MM.1S (cell line): ENCODE results near the gene NSMF.

ENCODE experiments used
- DNase-seq: peaks from one replicate; pipeline ENCODE4 v3.0.0-alpha.2; 2015
- H2AFZ ChIP-seq: fragments of 300-600 bp; sonication (generic); 2 replicates; pipeline ENCODE4 v1.6.0; 2016; ENCODE audit warnings: antibody characterized with exemption, low read length
- H3F3A ChIP-seq: fragments of 300-600 bp; sonication (generic); 2 replicates; pipeline ENCODE4 v1.6.1; 2016; ENCODE audit warnings: mild to moderate bottlenecking, antibody characterized with exemption, low read length, moderate library complexity, mixed read lengths; ENCODE audit not compliant: insufficient read depth
- H3K27ac ChIP-seq: fragments of 300-600 bp; sonication (generic); 2 replicates; pipeline ENCODE4 v1.5.1; 2016; ENCODE audit warnings: mild to moderate bottlenecking, low read length
- H3K27me3 ChIP-seq: fragments of 300-600 bp; sonication (generic); replicated peaks from 2 replicates; pipeline ENCODE4 v1.6.0; 2016; ENCODE audit warnings: low read length; ENCODE audit not compliant: insufficient read depth
- H3K36me3 ChIP-seq: fragments of 300-600 bp; sonication (generic); replicated peaks from 2 replicates; pipeline ENCODE4 v1.6.1; 2016; ENCODE audit warnings: mild to moderate bottlenecking, low read length, mixed read lengths; ENCODE audit not compliant: insufficient read depth
- H3K4me1 ChIP-seq: fragments of 300-600 bp; sonication (generic); 2 replicates; pipeline ENCODE4 v1.6.1; 2016; ENCODE audit warnings: low read length, mixed read lengths
- H3K4me2 ChIP-seq: fragments of 300-600 bp; sonication (generic); 2 replicates; pipeline ENCODE4 v1.6.0; 2016; ENCODE audit warnings: low read depth, low read length
- H3K4me3 ChIP-seq: fragments of 300-600 bp; sonication (generic); 2 replicates; pipeline ENCODE4 v1.5.1; 2016; ENCODE audit warnings: low read length, mixed read lengths
- H3K79me2 ChIP-seq: fragments of 300-600 bp; sonication (generic); 2 replicates; pipeline ENCODE4 v1.6.1; 2016; ENCODE audit warnings: mixed run types, low read length, mixed read lengths
- H3K9ac ChIP-seq: fragments of 300-600 bp; sonication (generic); 2 replicates; pipeline ENCODE4 v1.6.1; 2016; ENCODE audit warnings: low read length, mixed read lengths
- H3K9me2 ChIP-seq: fragments of 300-600 bp; sonication (generic); replicated peaks from 2 replicates; pipeline ENCODE4 v1.6.1; 2016; ENCODE audit warnings: mild to moderate bottlenecking, low read length, mixed read lengths; ENCODE audit not compliant: insufficient read depth
- H3K9me3 ChIP-seq: fragments of 300-600 bp; sonication (generic); replicated peaks from 2 replicates; pipeline ENCODE4 v1.6.1; 2016; ENCODE audit warnings: mild to moderate bottlenecking, low read length, mixed read lengths; ENCODE audit not compliant: insufficient read depth
- H4K20me1 ChIP-seq: fragments of 300-600 bp; sonication (generic); 2 replicates; pipeline ENCODE4 v1.6.1; 2016; ENCODE audit warnings: mild to moderate bottlenecking, low read length, moderate library complexity, mixed read lengths; ENCODE audit not compliant: insufficient read depth
- EZH2 ChIP-seq: fragments of 300-600 bp; sonication (generic); optimal IDR thresholded peaks from 2 replicates; pipeline ENCODE3; 2017; ENCODE audit warnings: low read depth, mild to moderate bottlenecking, antibody characterized with exemption, low read length, mixed read lengths
- EZH2phosphoT487 ChIP-seq: fragments of 300-600 bp; sonication (generic); IDR thresholded peaks from 2 replicates; pipeline ENCODE4 v1.6.1; 2018; ENCODE audit warnings: antibody characterized with exemption, low read length
- TF ChIP-seq, protein P1 (sequence below): fragments of 300-600 bp; sonication (generic); IDR thresholded peaks from 2 replicates; pipeline ENCODE4 v1.5.1; 2016; ENCODE audit warnings: antibody characterized with exemption, low read length, mixed read lengths

The NSMF gene

DNA sequence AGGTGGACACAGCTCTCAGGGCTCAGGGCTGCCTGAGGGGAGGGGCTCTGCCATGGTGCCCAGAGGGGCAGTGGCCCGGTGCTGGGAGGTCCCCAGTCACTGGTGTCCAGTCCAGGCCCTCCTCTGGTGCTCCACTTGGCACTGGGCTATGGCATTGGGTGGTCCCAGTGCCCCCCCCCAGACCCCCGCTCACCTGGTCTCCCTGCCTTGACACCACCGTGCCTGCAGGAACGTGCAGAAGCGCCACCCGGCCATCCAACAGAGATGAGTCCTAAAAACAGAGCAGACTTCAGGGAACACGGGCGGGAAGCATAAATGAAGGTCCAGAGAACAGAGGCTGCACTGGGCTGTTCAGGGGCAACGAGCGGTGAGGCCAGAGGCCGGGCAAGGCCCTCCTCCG lies 42.3 kb upstream of the NSMF start:
- Histone ChIP-seq H3K4me1 (no peaks in the 10 kb centered on the region), H3K27ac (no peak overlapping the region), H3K4me3 (no peak overlapping the region), H3K27me3 (peaks cover 57% of the 10 kb centered on the region), H3K79me2 (no peaks in the 10 kb centered on the region), H3F3A (no peaks in the 10 kb centered on the region), H3K9ac (no peak overlapping the region), H3K4me2 (no peak overlapping the region), H3K9me3 (no peaks in the 10 kb centered on the region), H2AFZ (no peak overlapping the region), H4K20me1 (no peaks in the 10 kb centered on the region), H3K36me3 (no peaks in the 10 kb centered on the region), H3K9me2 (no peaks in the 10 kb centered on the region)
- no peak for TF ChIP-seq EZH2
- TF ChIP-seq, protein P1, sequence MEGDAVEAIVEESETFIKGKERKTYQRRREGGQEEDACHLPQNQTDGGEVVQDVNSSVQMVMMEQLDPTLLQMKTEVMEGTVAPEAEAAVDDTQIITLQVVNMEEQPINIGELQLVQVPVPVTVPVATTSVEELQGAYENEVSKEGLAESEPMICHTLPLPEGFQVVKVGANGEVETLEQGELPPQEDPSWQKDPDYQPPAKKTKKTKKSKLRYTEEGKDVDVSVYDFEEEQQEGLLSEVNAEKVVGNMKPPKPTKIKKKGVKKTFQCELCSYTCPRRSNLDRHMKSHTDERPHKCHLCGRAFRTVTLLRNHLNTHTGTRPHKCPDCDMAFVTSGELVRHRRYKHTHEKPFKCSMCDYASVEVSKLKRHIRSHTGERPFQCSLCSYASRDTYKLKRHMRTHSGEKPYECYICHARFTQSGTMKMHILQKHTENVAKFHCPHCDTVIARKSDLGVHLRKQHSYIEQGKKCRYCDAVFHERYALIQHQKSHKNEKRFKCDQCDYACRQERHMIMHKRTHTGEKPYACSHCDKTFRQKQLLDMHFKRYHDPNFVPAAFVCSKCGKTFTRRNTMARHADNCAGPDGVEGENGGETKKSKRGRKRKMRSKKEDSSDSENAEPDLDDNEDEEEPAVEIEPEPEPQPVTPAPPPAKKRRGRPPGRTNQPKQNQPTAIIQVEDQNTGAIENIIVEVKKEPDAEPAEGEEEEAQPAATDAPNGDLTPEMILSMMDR: no peak
- no peak for TF ChIP-seq EZH2phosphoT487
- no peak for DNase-seq

DNA sequence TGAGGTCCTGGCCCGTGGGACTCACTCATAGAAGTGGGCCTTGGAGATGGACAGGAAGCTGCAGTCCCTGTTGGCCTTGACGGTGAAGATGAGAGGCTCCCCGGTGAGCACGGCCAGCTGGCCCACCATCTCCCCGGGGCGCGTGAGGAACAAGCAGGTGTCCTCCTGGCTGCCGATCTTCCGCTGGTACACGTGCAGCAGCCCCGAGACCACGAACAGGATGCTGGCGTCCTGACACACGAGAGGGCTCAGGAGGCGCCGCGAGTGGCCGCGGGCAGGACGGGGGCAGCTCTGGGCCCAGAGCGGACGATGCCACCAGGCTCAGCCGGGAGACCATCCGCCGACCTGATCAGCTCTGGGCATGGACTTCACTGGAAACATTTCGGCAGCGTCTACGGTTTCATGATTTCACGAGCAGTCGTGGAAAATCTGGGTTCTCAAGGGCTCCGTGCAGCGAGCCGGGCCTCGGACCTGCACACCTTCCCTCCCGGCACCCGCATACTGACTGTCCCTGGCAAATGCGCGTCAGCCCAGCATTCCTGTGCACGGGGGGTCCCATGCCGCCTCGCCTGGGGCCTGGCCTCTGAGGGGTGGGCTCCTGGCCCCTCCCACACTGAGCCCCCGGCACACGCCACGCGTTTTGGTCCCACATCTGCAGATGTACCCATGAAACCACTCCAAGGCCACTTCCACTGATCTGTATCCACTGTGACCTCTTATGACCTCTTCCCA lies 41.7 kb upstream of the NSMF start:
- H3K27me3 ChIP-seq: peaks cover 57% of the 10 kb centered on the region
- H3K36me3 ChIP-seq: no peaks in the 10 kb centered on the region
- no peaks in the 10 kb centered on the region for H3K4me1 ChIP-seq
- DNase-seq: no peak
- no peaks in the 10 kb centered on the region for H3F3A ChIP-seq
- no peaks in the 10 kb centered on the region for H3K9me3 ChIP-seq
- H3K27ac ChIP-seq: no peak overlapping the region
- no peaks in the 10 kb centered on the region for H3K79me2 ChIP-seq
- no peaks in the 10 kb centered on the region for H4K20me1 ChIP-seq
- TF ChIP-seq EZH2 (no peak), EZH2phosphoT487 (no peak)
- TF ChIP-seq, protein P1: no peak
- no peak overlapping the region for H3K4me3 ChIP-seq
- H2AFZ ChIP-seq: no peak overlapping the region
- no peaks in the 10 kb centered on the region for H3K9me2 ChIP-seq
- no peak overlapping the region for H3K9ac ChIP-seq
- no peak overlapping the region for H3K4me2 ChIP-seq

DNA sequence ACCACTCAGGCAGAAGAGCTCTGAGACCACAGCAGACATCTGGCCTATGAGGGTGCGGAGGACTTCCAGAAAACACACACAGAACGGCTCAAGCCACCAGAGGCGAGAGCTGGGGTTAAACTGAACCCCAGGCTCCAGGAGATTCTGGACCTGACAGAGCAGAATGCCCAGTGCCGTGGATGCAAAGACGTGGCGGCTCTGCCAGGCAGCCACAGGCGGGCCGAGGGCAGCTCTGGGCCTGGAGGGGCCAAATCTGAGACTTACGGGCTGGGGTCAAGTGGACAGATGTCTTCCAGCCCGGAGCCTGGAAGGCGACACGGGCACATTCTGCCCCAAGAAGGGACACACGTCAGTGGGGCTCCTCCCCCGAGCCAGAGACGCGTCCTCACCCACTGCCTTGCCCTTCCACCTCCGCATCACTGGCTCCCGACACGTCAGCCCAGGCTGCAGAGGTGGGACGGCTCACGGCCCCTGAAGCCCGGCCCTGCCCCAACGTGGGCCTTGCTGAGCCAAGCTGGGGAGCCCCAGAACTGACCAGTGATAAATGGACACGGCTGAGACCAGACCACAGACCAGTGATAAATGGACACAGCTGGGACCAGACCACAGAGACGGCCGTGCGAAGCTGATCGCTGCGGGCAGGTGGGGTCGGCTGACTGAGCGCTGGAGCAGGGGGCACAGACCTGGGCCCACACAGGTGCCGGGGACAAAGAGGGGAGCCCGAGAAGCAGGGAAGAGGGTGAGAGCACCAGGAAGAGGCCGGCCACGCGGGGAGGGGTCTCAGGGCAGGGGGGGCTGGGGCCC lies 40.9 kb upstream of the NSMF start:
- H3K27me3 ChIP-seq: peaks cover 55% of the 10 kb centered on the region
- no peak for DNase-seq
- no peaks in the 10 kb centered on the region for H3K9me2 ChIP-seq
- no peaks in the 10 kb centered on the region for H3F3A ChIP-seq
- no peak for TF ChIP-seq EZH2phosphoT487
- TF ChIP-seq, protein P1: no peak
- TF ChIP-seq EZH2: no peak
- H3K36me3 ChIP-seq: no peaks in the 10 kb centered on the region
- H4K20me1 ChIP-seq: no peaks in the 10 kb centered on the region
- no peak overlapping the region for H3K4me3 ChIP-seq
- no peaks in the 10 kb centered on the region for H3K79me2 ChIP-seq
- no peak overlapping the region for H3K9ac ChIP-seq
- H3K9me3 ChIP-seq: no peaks in the 10 kb centered on the region
- H3K4me1 ChIP-seq: no peaks in the 10 kb centered on the region
- no peak overlapping the region for H2AFZ ChIP-seq
- no peak overlapping the region for H3K27ac ChIP-seq
- H3K4me2 ChIP-seq: no peak overlapping the region
